Karpas-422 (cell line): Measurements from ENCODE around the gene USP34. TPM values are rescaled to one million over a fixed set of nuclear protein-coding genes. Genes with fewer than 3 reads are reported as not detected.
"Not testable (repeated sequence)": the region's sequence is repeated elsewhere in the genome, so short reads cannot be mapped to it uniquely, and the experiment has no call there.

Experiments
- DNase-seq: peaks from one replicate; pipeline ENCODE4 v3.0.0-alpha.2; 2015
- H2AFZ ChIP-seq: fragments of 200-600 bp; sonication (generic); 2 replicates; pipeline ENCODE4 v1.6.1; 2014; ENCODE audit warnings: antibody characterized with exemption, low read length, mixed read lengths
- H3K27ac ChIP-seq: fragments of 200-600 bp; sonication (generic); 2 replicates; pipeline ENCODE4 v1.5.1; 2014; ENCODE audit warnings: mild to moderate bottlenecking, low read length, moderate library complexity
- H3K27me3 ChIP-seq: fragments of 200-600 bp; sonication (generic); 2 replicates; pipeline ENCODE4 v1.6.1; 2014; ENCODE audit warnings: low read length, mixed read lengths
- H3K36me3 ChIP-seq: fragments of 200-600 bp; sonication (generic); 2 replicates; pipeline ENCODE4 v1.6.1; 2014; ENCODE audit warnings: low read length, mixed read lengths; ENCODE audit not compliant: insufficient read depth
- H3K4me1 ChIP-seq: fragments of 200-600 bp; sonication (generic); 2 replicates; pipeline ENCODE4 v1.6.1; 2014; ENCODE audit warnings: mild to moderate bottlenecking, low read length, mixed read lengths
- H3K4me2 ChIP-seq: fragments of 200-600 bp; sonication (generic); 2 replicates; pipeline ENCODE4 v1.6.1; 2014; ENCODE audit warnings: low read length, low read depth, mild to moderate bottlenecking; ENCODE audit not compliant: poor library complexity, severe bottlenecking
- H3K4me3 ChIP-seq: fragments of 200-600 bp; sonication (generic); 2 replicates; pipeline ENCODE4 v1.5.1; 2014; ENCODE audit warnings: mild to moderate bottlenecking, antibody characterized with exemption, low read length, mixed read lengths
- H3K79me2 ChIP-seq: fragments of 200-600 bp; sonication (generic); 2 replicates; pipeline ENCODE4 v1.6.1; 2014; ENCODE audit warnings: mild to moderate bottlenecking, low read length, mixed read lengths
- H3K9ac ChIP-seq: fragments of 200-600 bp; sonication (generic); 2 replicates; pipeline ENCODE4 v1.6.0; 2014; ENCODE audit warnings: low read length
- H3K9me2 ChIP-seq: fragments of 200-600 bp; sonication (generic), shearing (Covaris generic); replicated peaks from 2 replicates; pipeline ENCODE4 v1.6.0; 2014; ENCODE audit warnings: mild to moderate bottlenecking, low read length, moderate library complexity; ENCODE audit not compliant: insufficient read depth
- H3K9me3 ChIP-seq: fragments of 300-700, 200-600 bp; sonication (generic); 2 replicates; pipeline ENCODE4 v1.6.1; 2014; ENCODE audit warnings: low read length, mixed read lengths
- H4K20me1 ChIP-seq: fragments of 200-600 bp; sonication (generic); 2 replicates; pipeline ENCODE4 v1.6.1; 2014; ENCODE audit warnings: mild to moderate bottlenecking, antibody characterized with exemption, low read length, low read depth; ENCODE audit not compliant: insufficient read depth
- total RNA-seq: library from RNA; depleted of rRNA; stranded (reverse); fragments of >200 nt; shearing (Covaris generic); gene quantifications from 2 replicates; pipeline ENCODE4 v1.2.3, GENCODE V29; 2014; ENCODE audit warnings: low replicate concordance

The USP34 gene
- total RNA-seq, 1 experiment from 2014 or later: 376 TPM

DNA sequence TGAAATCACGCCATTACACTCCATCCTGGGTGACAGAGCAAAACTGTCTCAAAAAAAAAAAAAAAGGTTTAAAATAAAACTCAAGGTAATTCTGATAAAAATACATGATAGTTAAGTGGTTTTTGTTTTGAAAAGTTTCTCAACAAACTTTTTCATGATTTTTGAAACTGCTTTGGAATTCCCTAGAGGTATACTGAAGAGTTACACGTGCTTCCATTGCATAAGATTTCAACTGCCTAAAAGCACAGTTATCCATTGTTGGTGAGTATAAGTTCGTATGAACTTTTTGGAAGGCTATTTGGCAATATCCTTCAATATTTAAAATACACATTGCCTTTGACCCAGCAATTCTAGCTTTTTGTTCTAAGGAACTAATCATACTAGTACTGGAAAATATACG, 74.9 kb downstream of the USP34 start:
- H3K4me2 ChIP-seq: no peak overlapping the region
- no peaks in the 10 kb centered on the region for H3K9me2 ChIP-seq
- H3K36me3 ChIP-seq: peaks cover 20% of the 10 kb centered on the region
- no peaks in the 10 kb centered on the region for H3K4me1 ChIP-seq
- no peak overlapping the region for H3K27ac ChIP-seq
- peaks cover 51% of the 10 kb centered on the region for H3K79me2 ChIP-seq
- H3K9me3 ChIP-seq: no peaks in the 10 kb centered on the region
- H3K27me3 ChIP-seq: no peaks in the 10 kb centered on the region
- H2AFZ ChIP-seq: no peak overlapping the region
- H3K9ac ChIP-seq: no peak overlapping the region
- H4K20me1 ChIP-seq: no peaks in the 10 kb centered on the region
- no peak for DNase-seq
- no peak overlapping the region for H3K4me3 ChIP-seq

DNA sequence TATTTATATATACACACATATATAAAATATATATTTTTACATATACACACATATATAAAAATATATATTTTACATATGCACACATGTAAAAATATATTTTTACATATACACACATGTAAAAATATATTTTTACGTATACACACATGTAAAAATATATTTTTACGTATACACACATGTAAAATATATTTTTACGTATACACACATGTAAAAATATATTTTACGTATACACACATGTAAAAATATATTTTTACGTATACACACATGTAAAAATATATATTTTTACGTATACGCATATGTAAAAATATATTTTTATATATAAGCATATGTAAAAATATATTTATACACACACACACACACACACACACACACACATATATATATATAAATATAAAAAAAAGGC, 83.3 kb downstream of the USP34 start:
- not testable (repeated sequence) for DNase-seq, H3K9me2 ChIP-seq, H3K27ac ChIP-seq, H3K27me3 ChIP-seq, H3K4me2 ChIP-seq, H3K9me3 ChIP-seq, H3K9ac ChIP-seq, H3K4me3 ChIP-seq, H2AFZ ChIP-seq, H4K20me1 ChIP-seq, H3K4me1 ChIP-seq
- Histone ChIP-seq H3K36me3 (peaks cover 33% of the 10 kb centered on the region), H3K79me2 (peaks cover 81% of the 10 kb centered on the region)

DNA sequence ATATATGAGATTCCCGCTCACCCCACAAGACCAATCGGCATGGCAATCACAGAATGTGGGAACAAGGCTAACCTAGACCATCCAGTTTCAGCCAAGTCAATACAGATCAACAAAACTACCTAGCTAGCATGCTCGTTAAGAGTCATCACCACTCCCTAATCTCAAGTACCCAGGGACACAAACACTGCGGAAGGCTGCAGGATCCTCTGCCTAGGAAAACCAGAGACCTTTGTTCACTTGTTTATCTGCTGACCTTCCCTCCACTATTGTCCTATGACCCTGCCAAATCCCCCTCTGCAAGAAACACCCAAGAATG, 90.0 kb downstream of the USP34 start:
- not testable (repeated sequence) for H3K4me1 ChIP-seq, H3K4me3 ChIP-seq, H4K20me1 ChIP-seq, H3K27me3 ChIP-seq, H2AFZ ChIP-seq, H3K9me3 ChIP-seq, DNase-seq, H3K4me2 ChIP-seq, H3K9me2 ChIP-seq, H3K27ac ChIP-seq, H3K9ac ChIP-seq
- peaks cover 51% of the 10 kb centered on the region for H3K36me3 ChIP-seq
- peaks cover 81% of the 10 kb centered on the region for H3K79me2 ChIP-seq

DNA sequence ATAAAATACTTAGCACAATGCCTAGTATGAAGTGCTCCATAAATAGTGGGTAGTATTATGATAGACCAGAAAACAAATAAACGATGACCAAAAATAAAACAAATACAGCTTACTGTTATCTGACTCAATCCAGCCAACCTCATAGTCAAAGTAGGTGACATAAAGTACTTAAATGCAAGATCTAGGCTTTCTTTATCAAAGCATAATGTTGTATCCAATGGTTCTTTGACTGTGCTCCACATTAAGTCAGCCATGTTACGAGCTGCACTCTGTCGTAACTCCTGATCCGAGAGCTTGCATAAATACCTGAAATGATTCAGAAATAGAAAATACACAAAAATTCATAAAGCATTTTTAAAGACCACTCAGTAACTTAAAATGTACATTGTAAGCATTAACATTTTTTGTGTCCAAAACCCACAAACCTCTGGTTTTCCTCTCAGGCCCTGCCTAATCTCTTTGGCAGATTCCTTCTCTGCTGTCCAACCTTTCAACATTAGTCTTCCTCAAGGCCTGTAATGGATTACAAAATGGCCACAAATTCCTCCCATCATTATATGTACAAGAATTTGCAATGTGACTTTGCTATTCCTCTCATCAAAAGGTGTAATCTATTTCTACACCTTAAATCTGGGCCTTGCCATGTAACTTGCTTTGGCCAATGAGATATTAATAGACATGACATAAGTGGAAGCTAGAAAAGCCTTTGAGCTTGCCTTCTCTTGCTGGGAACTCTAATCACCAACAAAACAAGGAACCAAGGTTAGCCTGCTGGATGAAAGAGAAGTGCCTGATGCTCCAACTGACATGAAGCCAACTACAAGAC, 90.6 kb downstream of the USP34 start:
- Histone ChIP-seq H4K20me1 (no peaks in the 10 kb centered on the region), H3K27ac (no peak overlapping the region), H3K9me3 (no peaks in the 10 kb centered on the region), H3K4me1 (peaks cover 8% of the 10 kb centered on the region), H2AFZ (no peak overlapping the region), H3K36me3 (peaks cover 54% of the 10 kb centered on the region), H3K9me2 (no peaks in the 10 kb centered on the region), H3K4me2 (no peak overlapping the region), H3K9ac (no peak overlapping the region), H3K27me3 (no peaks in the 10 kb centered on the region), H3K4me3 (no peak overlapping the region), H3K79me2 (peaks cover 80% of the 10 kb centered on the region)
- no peak for DNase-seq

DNA sequence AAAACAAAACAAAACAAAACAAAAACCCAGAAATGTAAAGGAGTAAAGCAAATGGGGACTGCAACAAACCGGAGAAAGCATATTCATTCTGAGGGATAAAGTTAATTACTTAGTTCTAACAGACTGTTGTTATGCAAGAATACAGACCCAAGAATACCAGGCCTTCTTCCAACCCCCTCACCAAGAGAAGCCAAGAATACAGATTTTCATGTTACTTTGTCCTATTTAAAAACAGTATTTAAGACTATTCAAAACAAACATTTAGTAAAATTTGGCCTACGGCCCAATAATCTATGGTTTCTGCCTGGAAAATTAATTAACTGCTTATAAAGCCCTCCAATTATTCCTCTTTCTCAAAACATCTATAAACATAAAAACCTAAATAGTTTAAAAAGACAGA, 91.4 kb downstream of the USP34 start:
- no peaks in the 10 kb centered on the region for H3K9me2 ChIP-seq
- H3K9me3 ChIP-seq: no peaks in the 10 kb centered on the region
- peaks cover 8% of the 10 kb centered on the region for H3K4me1 ChIP-seq
- peaks cover 81% of the 10 kb centered on the region for H3K79me2 ChIP-seq
- H3K27me3 ChIP-seq: no peaks in the 10 kb centered on the region
- H3K4me2 ChIP-seq: no peak overlapping the region
- H4K20me1 ChIP-seq: no peaks in the 10 kb centered on the region
- H3K4me3 ChIP-seq: no peak overlapping the region
- H3K27ac ChIP-seq: no peak overlapping the region
- H3K36me3 ChIP-seq: peaks cover 61% of the 10 kb centered on the region
- DNase-seq: no peak
- no peak overlapping the region for H2AFZ ChIP-seq
- H3K9ac ChIP-seq: no peak overlapping the region

DNA sequence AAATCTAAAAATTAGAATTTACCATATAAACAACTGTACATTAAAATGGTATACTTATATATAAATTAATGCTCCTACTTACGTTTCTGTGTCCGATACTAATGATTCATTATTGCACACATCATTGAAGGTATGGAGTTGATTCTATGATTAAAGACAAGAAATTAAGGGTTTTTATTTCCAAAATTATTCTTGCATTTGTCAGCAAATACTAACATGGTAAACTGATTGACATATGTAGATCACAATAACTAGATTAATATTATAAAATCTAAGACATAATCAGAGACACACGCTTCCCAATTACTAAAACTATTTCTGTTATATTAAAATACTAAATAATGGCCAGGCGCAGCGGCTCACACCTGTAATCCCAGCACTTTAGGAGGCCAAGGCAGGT, 92.6 kb downstream of the USP34 start:
- H3K4me1 ChIP-seq: peaks cover 10% of the 10 kb centered on the region
- no peak for DNase-seq
- H3K36me3 ChIP-seq: peaks cover 63% of the 10 kb centered on the region
- H3K4me3 ChIP-seq: no peak overlapping the region
- no peaks in the 10 kb centered on the region for H3K9me3 ChIP-seq
- no peak overlapping the region for H2AFZ ChIP-seq
- no peaks in the 10 kb centered on the region for H4K20me1 ChIP-seq
- no peak overlapping the region for H3K9ac ChIP-seq
- H3K4me2 ChIP-seq: no peak overlapping the region
- no peaks in the 10 kb centered on the region for H3K9me2 ChIP-seq
- no peak overlapping the region for H3K27ac ChIP-seq
- no peaks in the 10 kb centered on the region for H3K27me3 ChIP-seq
- peaks cover 82% of the 10 kb centered on the region for H3K79me2 ChIP-seq

DNA sequence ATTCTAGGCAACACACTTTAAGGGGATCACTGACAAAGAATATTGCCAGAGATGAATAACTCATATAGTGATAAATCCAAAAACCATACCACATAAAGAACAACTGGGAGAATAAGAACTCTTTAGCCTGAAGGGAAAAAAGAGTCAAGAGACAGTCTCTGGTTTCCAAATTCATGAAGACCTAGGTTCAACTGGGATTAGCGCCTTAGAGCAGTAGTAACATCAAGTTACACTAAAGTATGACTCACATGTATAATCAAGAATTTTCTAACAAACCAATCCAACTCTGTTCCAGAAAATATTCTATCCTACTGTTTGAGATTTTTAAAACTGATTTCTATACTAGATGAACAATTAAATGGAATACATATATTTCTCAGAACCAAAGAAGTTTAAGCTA, 93.8 kb downstream of the USP34 start:
- Histone ChIP-seq H4K20me1 (no peaks in the 10 kb centered on the region), H3K4me3 (no peak overlapping the region), H3K79me2 (peaks cover 82% of the 10 kb centered on the region), H2AFZ (no peak overlapping the region), H3K9me2 (no peaks in the 10 kb centered on the region), H3K9me3 (no peaks in the 10 kb centered on the region), H3K27ac (no peak overlapping the region), H3K9ac (no peak overlapping the region), H3K36me3 (peaks cover 70% of the 10 kb centered on the region), H3K4me2 (no peak overlapping the region), H3K4me1 (peaks cover 9% of the 10 kb centered on the region), H3K27me3 (no peaks in the 10 kb centered on the region)
- DNase-seq: no peak

DNA sequence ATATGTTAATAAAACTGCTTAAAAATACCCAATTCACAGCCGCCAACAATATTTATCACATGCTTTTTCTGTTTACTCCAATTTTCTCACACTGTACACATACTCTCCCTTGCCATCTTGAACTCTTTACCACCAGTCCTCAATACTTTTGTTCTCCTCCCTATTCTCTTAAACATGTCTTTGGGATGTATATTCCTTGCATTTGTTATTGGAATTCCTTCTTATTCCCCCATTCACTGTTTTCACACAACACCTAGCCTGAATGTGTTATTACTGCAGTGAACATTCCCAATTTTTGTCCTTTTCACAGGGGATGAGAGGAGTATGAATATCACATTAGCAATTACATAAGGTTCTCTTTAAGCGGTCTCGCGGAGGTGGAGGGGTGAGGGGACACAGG, 94.7 kb downstream of the USP34 start:
- H3K9ac ChIP-seq: no peak overlapping the region
- H3K9me3 ChIP-seq: no peaks in the 10 kb centered on the region
- H3K27me3 ChIP-seq: no peaks in the 10 kb centered on the region
- H2AFZ ChIP-seq: no peak overlapping the region
- no peak overlapping the region for H3K4me3 ChIP-seq
- H3K27ac ChIP-seq: no peak overlapping the region
- DNase-seq: no peak
- H3K4me2 ChIP-seq: no peak overlapping the region
- no peaks in the 10 kb centered on the region for H4K20me1 ChIP-seq
- peaks cover 15% of the 10 kb centered on the region for H3K4me1 ChIP-seq
- no peaks in the 10 kb centered on the region for H3K9me2 ChIP-seq
- peaks cover 67% of the 10 kb centered on the region for H3K36me3 ChIP-seq
- peaks cover 80% of the 10 kb centered on the region for H3K79me2 ChIP-seq
